SU-DHL-6 (cell line): ENCODE results near the gene UPB1.

Experiments
- CTCF ChIP-seq: fragments of 200-600 bp; sonication (generic); IDR thresholded peaks from one replicate; pipeline ENCODE4 v1.5.1; 2017; ENCODE audit warnings: antibody characterized with exemption, mild to moderate bottlenecking, low read length, moderate library complexity; ENCODE audit not compliant: insufficient read depth, poor library complexity, severe bottlenecking
- EZH2phosphoT487 ChIP-seq: fragments of 200-600 bp; sonication (generic), shearing (Covaris generic); conservative IDR thresholded peaks from 2 replicates; pipeline ENCODE4 v1.6.1; 2018; ENCODE audit warnings: mild to moderate bottlenecking, antibody characterized with exemption, low read length, moderate library complexity, mixed read lengths

GRCh38 chr22:24526191-24526590 is 31.1 kb downstream of the UPB1 start:
- TF ChIP-seq CTCF (no peak), EZH2phosphoT487 (no peak)
